Mesodermal cell (in vitro differentiated cells): ENCODE data around the gene EML1.

Experiments used
- H3K27ac ChIP-seq: 2 replicates; pipeline ENCODE4 v1.7.0; 2013; ENCODE audit warnings: mild to moderate bottlenecking, low read depth, low read length, moderate library complexity; ENCODE audit not compliant: severe bottlenecking
- H3K36me3 ChIP-seq: 2 replicates; pipeline ENCODE4 v1.7.1; 2013; ENCODE audit warnings: mild to moderate bottlenecking, low read length, moderate library complexity; ENCODE audit not compliant: control insufficient read depth, insufficient read depth
- H3K4me1 ChIP-seq: one replicate; pipeline ENCODE4 v1.7.1; 2013; ENCODE audit warnings: mild to moderate bottlenecking, low read length; ENCODE audit not compliant: insufficient read depth, control insufficient read depth, poor library complexity, severe bottlenecking
- H3K4me3 ChIP-seq: 2 replicates; pipeline ENCODE4 v1.7.0; 2013; ENCODE audit warnings: low read length, control low read depth, mild to moderate bottlenecking; ENCODE audit not compliant: insufficient read depth, poor library complexity, severe bottlenecking; ENCODE audit errors: extremely low read depth
- H3K9me3 ChIP-seq: 2 replicates; pipeline ENCODE4 v1.7.1; 2013; ENCODE audit warnings: mild to moderate bottlenecking, low read length, moderate library complexity; ENCODE audit not compliant: control insufficient read depth
- WGBS, 2 experiments: methylation state at CpG; one replicate each; pipeline ENCODE4 v1.1.5; 2013; ENCODE audit warnings: missing lambda C conversion rate in 2 of 2; ENCODE audit not compliant: insufficient coverage in 2 of 2; 5-methylcytosine and 5-hydroxymethylcytosine counted together

The EML1 gene

DNA sequence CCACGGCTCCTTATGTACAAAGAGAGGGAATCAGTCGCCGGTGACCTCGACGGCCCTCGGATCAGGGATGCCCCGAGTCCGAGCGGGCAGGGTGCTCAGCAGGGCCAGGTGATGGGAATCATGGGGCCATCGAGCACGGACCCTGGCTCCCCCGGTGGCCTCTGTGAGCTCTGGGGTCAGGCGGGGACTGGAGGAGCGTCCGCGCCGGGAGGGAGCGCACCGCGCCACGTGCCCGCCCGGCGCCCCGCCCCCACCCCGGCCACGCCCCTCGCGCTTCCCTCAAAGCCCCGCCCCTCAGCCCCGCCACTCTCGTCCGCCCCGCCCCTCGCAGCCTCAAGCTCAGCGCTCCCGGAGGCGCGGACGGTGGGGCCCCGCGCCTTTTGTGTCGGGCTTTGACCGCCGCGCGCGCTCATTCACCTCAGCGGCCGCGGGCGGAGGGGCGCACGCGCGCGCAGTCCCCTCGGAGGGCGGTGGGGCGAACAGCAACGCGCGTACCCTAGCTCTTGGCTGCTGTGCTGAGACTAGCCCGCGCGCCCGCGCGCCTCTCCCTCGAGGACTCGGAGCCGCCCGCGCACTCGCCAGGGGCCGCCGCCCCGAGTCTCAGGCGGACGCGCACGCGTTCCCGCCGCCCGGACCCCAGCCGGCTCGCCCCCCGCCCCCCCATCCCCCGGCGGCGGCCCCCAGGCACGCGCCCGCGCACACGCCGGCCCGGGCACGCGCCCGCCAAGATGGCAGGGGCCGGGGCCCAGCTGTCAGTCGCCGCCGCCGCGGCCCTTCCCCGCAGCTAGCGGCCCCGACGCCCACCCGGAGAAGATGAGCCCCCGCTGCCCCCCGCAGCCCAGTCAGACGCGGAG lies 178.1 kb downstream of the EML1 start:
- Histone ChIP-seq H3K4me3 (peak overlapping the region; percentile 84), H3K9me3 (peaks cover 19% of the 10 kb centered on the region), H3K36me3 (peaks cover 3% of the 10 kb centered on the region), H3K4me1 (no peaks in the 10 kb centered on the region), H3K27ac (peak overlapping the region; percentile 69)
- WGBS, 2 experiments: 0 to 8% methylated on average over 32 to 54 of the region's 117 CpGs

DNA sequence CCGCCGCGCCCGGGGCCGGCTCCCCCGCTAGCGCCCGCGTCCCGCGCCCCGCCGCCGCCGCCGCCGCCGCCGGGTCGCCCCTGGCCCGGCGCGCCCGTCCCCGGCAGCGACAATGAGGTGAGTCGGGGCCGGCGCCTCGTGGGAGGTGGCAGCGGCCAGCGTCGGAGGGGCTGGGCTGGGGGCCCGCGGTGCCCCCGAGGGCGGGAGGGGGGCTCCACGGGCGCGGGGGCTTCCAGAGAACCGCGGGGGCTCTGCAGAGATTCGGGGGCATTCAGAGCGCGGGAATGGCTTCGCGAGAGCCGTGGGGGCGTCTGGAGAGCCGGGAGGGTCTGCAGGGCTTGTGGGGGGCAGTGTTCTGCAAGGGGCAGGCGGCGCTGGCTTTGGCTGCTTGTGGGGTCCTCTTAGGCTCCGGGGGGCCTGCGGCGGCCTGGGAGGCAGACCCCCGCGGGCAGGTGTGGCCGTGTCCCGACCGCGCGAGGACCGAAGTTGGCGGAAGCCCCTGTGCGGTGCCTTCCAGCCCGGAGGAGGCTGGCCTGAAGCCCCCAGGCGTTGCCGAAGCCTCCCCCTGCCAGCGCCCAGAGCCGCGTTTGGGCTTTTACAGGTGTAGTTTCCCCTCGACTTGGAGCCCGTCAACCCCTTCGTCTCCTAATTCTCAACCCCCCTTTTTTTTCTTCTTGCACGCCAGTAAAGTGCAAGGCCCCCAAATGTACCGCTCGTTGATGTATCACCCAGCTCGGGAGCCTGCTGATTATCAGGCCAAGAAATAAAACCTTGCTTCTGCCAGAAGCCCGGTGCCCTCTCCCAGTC lies 178.9 kb downstream of the EML1 start:
- WGBS, 2 experiments: 1 to 2% methylated on average over 35 to 73 of the region's 79 CpGs
- Histone ChIP-seq H3K27ac (no peak overlapping the region), H3K4me3 (peak overlapping the region; percentile 84), H3K4me1 (no peaks in the 10 kb centered on the region), H3K9me3 (peaks cover 19% of the 10 kb centered on the region), H3K36me3 (peaks cover 3% of the 10 kb centered on the region)

DNA sequence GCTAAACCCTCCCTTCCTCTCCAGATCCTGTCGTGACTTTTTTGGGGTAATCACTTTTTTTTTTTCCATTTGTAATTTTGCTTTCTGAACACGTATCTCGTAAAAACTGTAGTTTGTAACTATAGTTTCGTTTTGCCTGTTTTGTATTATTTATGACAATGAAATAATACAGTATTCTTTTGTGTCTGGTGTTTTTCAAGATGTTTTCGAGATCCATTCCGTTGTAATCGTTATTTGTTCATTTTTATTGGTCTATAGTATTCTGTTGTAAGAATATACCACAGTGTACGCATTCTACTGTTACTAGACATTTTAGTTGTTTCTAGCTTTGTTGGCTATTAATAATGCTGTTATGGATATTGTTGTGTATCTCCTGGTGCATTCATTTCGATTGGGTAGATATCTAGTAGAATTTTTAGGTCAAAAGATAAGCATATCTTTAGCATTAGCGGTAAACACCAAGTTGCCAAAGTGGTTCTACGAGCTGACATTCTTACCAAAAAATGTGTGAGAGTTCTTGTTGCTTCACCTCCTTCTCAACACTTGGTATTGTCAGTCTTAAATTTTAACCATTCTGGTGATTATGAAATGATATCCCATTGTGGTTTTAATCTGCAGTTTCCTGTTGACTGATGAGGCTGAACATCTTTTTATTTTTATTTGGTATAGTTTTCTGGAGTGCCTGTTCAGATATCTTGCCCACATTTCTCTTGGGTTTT lies 179.7 kb downstream of the EML1 start:
- H3K4me1 ChIP-seq: no peaks in the 10 kb centered on the region
- H3K9me3 ChIP-seq: peaks cover 19% of the 10 kb centered on the region
- H3K36me3 ChIP-seq: peaks cover 9% of the 10 kb centered on the region
- 79 to 85% methylated on average over 7 to 8 of the region's 11 CpGs for WGBS, 2 experiments
- no peak overlapping the region for H3K27ac ChIP-seq
- H3K4me3 ChIP-seq: peak overlapping the region; percentile 84

DNA sequence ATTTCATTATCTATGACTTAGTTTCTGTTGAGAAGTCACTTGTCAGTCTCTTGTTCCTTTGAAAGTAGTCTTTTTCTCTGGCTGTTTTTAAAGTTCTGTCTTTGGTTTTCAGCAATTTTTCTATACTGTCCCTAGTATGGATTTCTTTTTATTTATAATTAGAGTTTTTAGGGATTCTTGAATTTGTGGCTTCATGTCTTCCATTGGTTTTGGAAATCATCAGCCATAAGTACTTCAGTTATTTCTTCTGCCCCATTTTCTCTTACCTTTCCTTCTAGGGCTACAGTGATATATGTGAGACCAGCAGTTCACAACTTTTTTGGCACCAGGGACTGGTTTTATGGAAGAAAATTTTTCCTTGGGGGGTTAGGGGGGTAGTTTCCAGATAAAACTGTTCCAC lies 182.0 kb downstream of the EML1 start:
- no peak overlapping the region for H3K4me3 ChIP-seq

DNA sequence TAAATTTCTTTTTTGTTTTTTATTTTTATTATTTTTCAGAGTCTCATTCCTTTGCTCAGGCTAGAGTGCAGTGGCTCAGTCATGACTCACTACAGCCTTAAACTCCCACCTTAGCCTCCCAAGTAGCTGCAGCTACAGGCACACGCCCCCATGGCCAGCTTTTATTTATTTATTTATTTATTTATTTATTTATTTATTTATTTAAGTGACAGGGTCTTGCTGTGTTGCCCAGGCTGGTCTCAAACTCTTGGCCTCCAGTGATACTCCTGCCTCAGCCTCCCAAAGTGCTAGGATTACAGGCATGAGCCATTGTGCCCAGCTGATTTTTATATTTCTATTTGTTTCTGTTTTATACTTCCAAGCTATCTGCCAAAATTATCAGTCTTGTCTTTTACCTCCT lies 182.8 kb downstream of the EML1 start:
- H3K4me3 ChIP-seq: no peak overlapping the region
- WGBS, 2 experiments: no CpG with 5 or more reads among the region's 1 CpG
- no peak overlapping the region for H3K27ac ChIP-seq
- H3K4me1 ChIP-seq: no peaks in the 10 kb centered on the region
- peaks cover 14% of the 10 kb centered on the region for H3K9me3 ChIP-seq
- H3K36me3 ChIP-seq: peaks cover 9% of the 10 kb centered on the region

More for the DNA sequence above, 182.0 kb downstream of the EML1 start:
- H3K9me3 ChIP-seq: peaks cover 19% of the 10 kb centered on the region
- no peak overlapping the region for H3K27ac ChIP-seq
- H3K4me1 ChIP-seq: no peaks in the 10 kb centered on the region
- H3K36me3 ChIP-seq: peaks cover 9% of the 10 kb centered on the region

DNA sequence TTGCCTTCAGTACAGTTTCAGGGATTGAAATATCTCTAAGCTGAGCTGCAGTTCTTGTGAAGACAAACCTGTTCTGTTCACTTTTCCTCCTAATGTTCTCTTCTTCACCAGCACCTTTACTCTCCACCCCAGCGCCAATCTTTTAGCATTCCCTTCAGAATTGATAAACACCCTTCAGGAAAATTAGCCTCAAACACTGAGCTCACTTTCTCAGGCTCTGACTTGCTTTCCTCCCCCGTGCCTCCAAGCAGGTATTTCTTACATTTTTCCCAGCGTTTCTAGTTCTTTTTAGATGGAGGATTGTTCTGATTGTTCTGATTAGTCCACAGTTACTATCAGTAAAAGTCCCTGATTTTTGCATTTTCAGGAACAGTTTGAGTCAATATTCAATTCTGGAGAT lies 183.5 kb downstream of the EML1 start:
- Histone ChIP-seq H3K36me3 (peaks cover 9% of the 10 kb centered on the region), H3K27ac (no peak overlapping the region), H3K9me3 (peaks cover 14% of the 10 kb centered on the region), H3K4me1 (no peaks in the 10 kb centered on the region), H3K4me3 (no peak overlapping the region)
- 100% methylated on average over 1 of the region's 3 CpGs for WGBS, 2 experiments

DNA sequence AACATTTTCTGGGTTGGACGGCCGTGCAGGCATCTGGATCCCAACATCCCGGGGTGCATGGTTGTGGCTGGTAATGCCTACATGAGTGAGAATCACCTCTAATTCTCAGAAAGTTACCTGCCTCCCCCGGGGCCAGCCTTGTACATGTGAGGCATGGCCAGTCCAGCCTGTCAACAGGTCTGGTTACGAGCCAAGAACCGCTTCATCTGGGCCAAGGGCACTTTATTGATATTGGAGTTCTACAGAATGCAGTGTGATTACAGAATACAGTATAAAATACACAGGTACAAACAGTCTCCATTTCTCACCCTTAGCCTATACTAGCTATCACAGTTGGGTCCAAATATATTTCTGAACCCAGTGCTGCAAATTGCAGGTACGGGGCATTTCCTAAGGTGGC lies 187.1 kb downstream of the EML1 start:
- Histone ChIP-seq H3K36me3 (peaks cover 6% of the 10 kb centered on the region), H3K4me3 (no peak overlapping the region), H3K9me3 (peaks cover 4% of the 10 kb centered on the region), H3K4me1 (peaks cover 9% of the 10 kb centered on the region), H3K27ac (no peak overlapping the region)
- 100% methylated on average over 2 to 3 of the region's 7 CpGs for WGBS, 2 experiments

DNA sequence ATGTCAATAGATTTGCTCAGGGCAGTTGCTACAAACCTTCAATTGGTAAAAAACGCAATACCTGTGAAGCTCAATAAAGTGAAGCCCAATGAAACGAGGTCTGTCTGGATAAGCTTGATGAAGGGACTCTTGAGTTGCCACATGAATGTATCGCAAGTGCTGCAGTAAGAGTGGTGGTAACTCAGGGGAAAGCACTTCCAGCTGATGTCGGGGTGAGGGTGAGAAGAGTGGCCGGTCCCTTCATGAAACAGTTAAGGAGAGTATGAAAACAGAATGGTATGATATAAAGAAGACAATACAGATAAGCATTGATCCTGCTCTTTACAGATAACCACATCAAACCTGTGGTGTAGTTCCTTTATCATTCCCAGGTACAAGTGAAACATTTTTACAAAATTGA lies 188.6 kb downstream of the EML1 start:
- Histone ChIP-seq H3K9me3 (no peaks in the 10 kb centered on the region), H3K36me3 (peaks cover 6% of the 10 kb centered on the region), H3K4me1 (peaks cover 9% of the 10 kb centered on the region), H3K4me3 (no peak overlapping the region), H3K27ac (no peak overlapping the region)
- 88 to 91% methylated on average over 3 to 5 of the region's 5 CpGs for WGBS, 2 experiments

DNA sequence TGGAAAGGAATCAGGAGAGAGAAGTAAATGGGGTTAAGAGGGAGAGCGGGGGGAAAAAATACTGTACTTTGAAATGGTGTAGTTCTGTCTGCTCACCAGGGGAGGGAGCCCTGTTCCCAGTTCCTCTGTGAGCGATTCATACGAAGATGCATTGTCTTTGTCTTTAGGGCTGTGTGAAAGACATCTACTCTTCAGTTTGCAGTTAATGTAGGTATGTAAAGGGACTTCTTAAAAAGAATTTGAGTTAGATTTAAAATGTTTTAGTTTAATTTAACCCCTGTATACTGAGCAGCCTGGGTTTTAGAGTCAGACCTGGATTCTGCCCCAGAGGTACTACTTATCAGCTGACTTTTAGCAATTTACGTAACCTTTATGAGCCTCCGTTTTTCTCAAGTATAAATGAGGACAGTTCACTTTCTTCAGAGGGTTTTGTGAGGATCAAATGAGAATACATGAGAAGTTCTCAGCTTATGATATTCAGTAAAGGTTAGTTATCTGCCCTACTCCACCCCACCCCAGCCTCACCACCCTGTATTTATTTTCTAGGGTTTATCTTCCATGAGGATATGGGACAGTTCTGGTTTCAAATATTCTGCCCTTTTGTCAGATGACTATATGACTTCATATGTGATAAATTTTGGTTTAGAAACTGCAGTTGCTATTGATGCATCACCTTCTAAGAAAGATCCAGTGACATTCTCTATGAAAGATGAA lies 189.5 kb downstream of the EML1 start:
- Histone ChIP-seq H3K4me1 (peaks cover 9% of the 10 kb centered on the region), H3K36me3 (peaks cover 2% of the 10 kb centered on the region), H3K9me3 (no peaks in the 10 kb centered on the region), H3K27ac (no peak overlapping the region), H3K4me3 (no peak overlapping the region)
- 5 to 57% methylated on average over 1 to 3 of the region's 5 CpGs for WGBS, 2 experiments
